Measurements from ENCODE around the gene C5. TPM values are rescaled to one million over a fixed set of nuclear protein-coding genes. Genes with fewer than 3 reads are reported as not detected.

Gene C5
- polyA plus RNA-seq, 1 donor, result 6.0 TPM

GRCh38 chr9:120923620-120924328, 126.3 kb downstream of the C5 start:
- no peak for DNase-seq

- no peak for DNase-seq
These were observed 127.5 kb downstream of the C5 start for GRCh38 chr9:120922404-120923195.

GRCh38 chr9:120921661-120922181, 128.4 kb downstream of the C5 start:
- DNase-seq, result no peak

GRCh38 chr9:120920806-120921178, 129.3 kb downstream of the C5 start:
- no peak for DNase-seq

- no peak for DNase-seq
These were observed 130.0 kb downstream of the C5 start for GRCh38 chr9:120919843-120920805.

GRCh38 chr9:120918931-120919842, 130.9 kb downstream of the C5 start:
- no peak for DNase-seq

GRCh38 chr9:120917929-120918762, 131.9 kb downstream of the C5 start:
- DNase-seq, result no peak

- DNase-seq, result no peak
These were observed 132.8 kb downstream of the C5 start for GRCh38 chr9:120916991-120917880.

- no peak for DNase-seq
These were observed 133.5 kb downstream of the C5 start for GRCh38 chr9:120916588-120916987.

GRCh38 chr9:120915854-120916470, 134.1 kb downstream of the C5 start:
- DNase-seq, result no peak

GRCh38 chr9:120914953-120915352, 135.1 kb downstream of the C5 start:
- DNase-seq, result no peak

GRCh38 chr9:120914396-120914795, 135.7 kb downstream of the C5 start:
- no peak for DNase-seq

- DNase-seq, result no peak
These were observed 136.3 kb downstream of the C5 start for GRCh38 chr9:120913647-120914264.

GRCh38 chr9:120912958-120913646, 137.0 kb downstream of the C5 start:
- DNase-seq, result no peak

- no peak for DNase-seq
These were observed 138.7 kb downstream of the C5 start for GRCh38 chr9:120911295-120911837.

GRCh38 chr9:120910643-120911042, 139.4 kb downstream of the C5 start:
- DNase-seq, result no peak

- no peak for DNase-seq
These were observed 140.2 kb downstream of the C5 start for GRCh38 chr9:120909904-120910303.

All from hindlimb muscle (tissue), 1 donor.